Nephron (organoid): ENCODE measurements around the gene SLC13A3.
A peak's percentile ranks its signal among the peaks of the same experiment; 100 is the strongest.

Source experiments
- H3K27ac Mint-ChIP-seq, 3 experiments: 2 replicates each; pipeline ENCODE4 v1.8.0; 2020; ENCODE audit warnings: mixed read lengths in 3 of 3, mild to moderate bottlenecking in 2 of 3, moderate library complexity in 1 of 3
- H3K27me3 Mint-ChIP-seq: 2 replicates; pipeline ENCODE4 v1.8.0; 2021; ENCODE audit warnings: low read depth, mild to moderate bottlenecking, moderate library complexity, mixed read lengths
- H3K36me3 Mint-ChIP-seq: 2 replicates; pipeline ENCODE4 v1.8.0; 2020; ENCODE audit warnings: low read depth, mixed read lengths
- H3K4me1 Mint-ChIP-seq: 2 replicates; pipeline ENCODE4 v1.8.0; 2020; ENCODE audit warnings: mixed read lengths
- H3K4me3 Mint-ChIP-seq, 3 experiments: 2 replicates each; pipeline ENCODE4 v1.8.0; 2020; ENCODE audit warnings: mild to moderate bottlenecking in 3 of 3, mixed read lengths in 3 of 3, moderate library complexity in 2 of 3
- H3K9me3 Mint-ChIP-seq: 2 replicates; pipeline ENCODE4 v1.8.0; 2020; ENCODE audit warnings: mixed read lengths
- CTCF ChIP-seq, 3 experiments: fragments of 200-600 bp; sonication (generic); IDR thresholded peaks; one replicate each; pipeline ENCODE4 v1.5.0; 2021; ENCODE audit warnings: antibody characterized with exemption in 3 of 3; ENCODE audit not compliant: unreplicated experiment in 3 of 3

The SLC13A3 gene

GRCh38 chr20:46652699-46653098, 1.4 kb upstream of the SLC13A3 start:
- peaks cover 4% of the 10 kb centered on the region for H3K9me3 Mint-ChIP-seq

GRCh38 chr20:46650575-46651090, 626 bp downstream of the SLC13A3 start:
- Mint-ChIP-seq H3K9me3 (peaks cover 4% of the 10 kb centered on the region), H3K4me3 (peak overlapping the region; percentile 13 to 74 (median 72)), H3K4me1 (peaks cover 23% of the 10 kb centered on the region), H3K27ac (no peak overlapping the region), H3K36me3 (no peaks in the 10 kb centered on the region), H3K27me3 (peaks cover 33% of the 10 kb centered on the region)
- no peak for TF ChIP-seq CTCF (IDR thresholded peaks at IDR 0.05; ENCODE audit: unreplicated experiment in 3 of 3)

More at GRCh38 chr20:46652699-46653098, 1.4 kb upstream of the SLC13A3 start:
- Mint-ChIP-seq H3K27ac (no peak overlapping the region), H3K4me3 (peak overlapping the region in 1 of 3 experiments; percentile 18), H3K4me1 (peaks cover 15% of the 10 kb centered on the region), H3K27me3 (peaks cover 33% of the 10 kb centered on the region), H3K36me3 (peaks cover 5% of the 10 kb centered on the region)
- no peak for TF ChIP-seq CTCF (IDR thresholded peaks at IDR 0.05; ENCODE audit: unreplicated experiment in 3 of 3)

DNA sequence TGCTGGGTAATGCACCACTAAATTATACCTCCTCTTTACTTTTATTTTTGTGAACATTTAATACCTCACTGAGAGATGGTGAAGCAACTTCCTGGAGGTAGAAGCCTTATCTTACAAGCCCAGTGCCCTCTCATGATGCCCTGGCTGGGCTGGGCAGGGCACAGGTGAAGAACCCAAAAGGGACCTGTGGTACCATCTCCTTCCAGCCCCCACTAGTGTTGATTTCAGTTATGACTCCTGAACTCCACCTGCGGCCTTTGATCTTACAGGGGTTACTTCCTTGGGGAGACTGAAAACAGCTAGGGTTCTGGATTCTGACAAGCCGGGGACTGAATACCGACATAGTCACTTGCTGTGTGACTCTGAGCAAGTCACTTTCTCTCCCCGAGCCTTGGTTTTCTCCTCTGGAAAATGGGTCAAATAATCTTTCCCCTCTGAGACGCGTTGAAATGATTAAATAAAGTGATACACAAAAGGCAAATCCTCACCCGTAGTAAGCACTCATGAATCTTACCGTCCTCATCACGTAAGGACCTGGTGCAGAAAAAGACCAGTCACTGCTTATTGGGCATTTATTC, 1.2 kb downstream of the SLC13A3 start:
- Mint-ChIP-seq H3K27ac (no peak overlapping the region), H3K27me3 (peaks cover 33% of the 10 kb centered on the region), H3K4me1 (peaks cover 23% of the 10 kb centered on the region), H3K9me3 (peaks cover 4% of the 10 kb centered on the region), H3K4me3 (no peak overlapping the region), H3K36me3 (no peaks in the 10 kb centered on the region)
- no peak for TF ChIP-seq CTCF (IDR thresholded peaks at IDR 0.05; ENCODE audit: unreplicated experiment in 3 of 3)

DNA sequence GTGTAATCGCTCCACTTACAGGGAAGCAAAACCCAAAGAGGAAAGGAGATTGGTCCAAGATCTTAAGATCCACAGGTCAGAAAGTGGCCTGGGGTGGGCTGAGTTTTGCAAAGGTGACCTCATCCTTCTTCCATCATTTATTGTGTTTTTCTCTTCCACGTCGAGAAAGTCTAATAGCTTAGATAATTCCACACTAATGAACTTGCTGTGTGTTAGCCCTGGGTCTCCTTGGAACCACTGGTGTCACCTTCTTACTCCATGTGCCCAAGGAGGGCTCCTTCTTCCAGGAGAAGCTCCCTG, 1.7 kb downstream of the SLC13A3 start:
- no peak for TF ChIP-seq CTCF (IDR thresholded peaks at IDR 0.05; ENCODE audit: unreplicated experiment in 3 of 3)
- no peak overlapping the region for H3K4me3 Mint-ChIP-seq
- H3K36me3 Mint-ChIP-seq = no peaks in the 10 kb centered on the region
- H3K27ac Mint-ChIP-seq = no peak overlapping the region
- H3K27me3 Mint-ChIP-seq = peaks cover 32% of the 10 kb centered on the region
- peaks cover 4% of the 10 kb centered on the region for H3K9me3 Mint-ChIP-seq
- H3K4me1 Mint-ChIP-seq = peaks cover 23% of the 10 kb centered on the region

- no peak overlapping the region for H3K27ac Mint-ChIP-seq
- no peaks in the 10 kb centered on the region for H3K36me3 Mint-ChIP-seq
- no peak overlapping the region for H3K4me3 Mint-ChIP-seq
- H3K4me1 Mint-ChIP-seq = peaks cover 23% of the 10 kb centered on the region
- H3K9me3 Mint-ChIP-seq = peaks cover 4% of the 10 kb centered on the region
- no peak for TF ChIP-seq CTCF (IDR thresholded peaks at IDR 0.05; ENCODE audit: unreplicated experiment in 3 of 3)
- H3K27me3 Mint-ChIP-seq = peaks cover 27% of the 10 kb centered on the region
Measured at GRCh38 chr20:46648903-46649649, 2.2 kb downstream of the SLC13A3 start.
